Suprapubic skin (tissue), 4 donors: ENCODE data around the gene ZFYVE28. TPM values are rescaled to one million over a fixed set of nuclear protein-coding genes. Genes with fewer than 3 reads are reported as not detected.

Source experiments
- DNase-seq, 2 donors: peaks; one replicate each; pipeline ENCODE4 v3.0.0-alpha.2; 2019; ENCODE audit warnings: low spot score in 2 of 2
- H3K27ac ChIP-seq: fragments of 200-600 bp; sonication (generic); one replicate; pipeline ENCODE4 v1.5.1; 2019
- H3K27me3 ChIP-seq: fragments of 200-600 bp; sonication (generic); one replicate; pipeline ENCODE4 v1.5.1; 2019
- H3K36me3 ChIP-seq: fragments of 200-600 bp; sonication (generic); one replicate; pipeline ENCODE4 v1.5.1; 2019
- H3K4me1 ChIP-seq: fragments of 200-600 bp; sonication (generic); one replicate; pipeline ENCODE4 v1.5.1; 2019
- H3K4me3 ChIP-seq: fragments of 200-600 bp; sonication (generic); one replicate; pipeline ENCODE4 v1.5.1; 2019; ENCODE audit warnings: mild to moderate bottlenecking
- H3K9me3 ChIP-seq: fragments of 200-600 bp; sonication (generic); one replicate; pipeline ENCODE4 v1.5.1; 2019
- CTCF ChIP-seq, 2 donors: fragments of 200-600 bp in 1 of 2; fragments of 450-650 bp in 1 of 2; sonication (generic) in 1 of 2; IDR thresholded peaks; one replicate each; pipeline ENCODE4 v1.5.1; 2016 to 2019; ENCODE audit warnings: antibody characterized with exemption in 2 of 2, mild to moderate bottlenecking in 1 of 2, moderate library complexity in 1 of 2
- EP300 ChIP-seq: sonication (generic); formaldehyde crosslinking; IDR thresholded peaks from one replicate; pipeline ENCODE4 v1.6.1; 2017; ENCODE audit warnings: antibody characterized with exemption
- POLR2A ChIP-seq, 2 donors: fragments of 450-650 bp; IDR thresholded peaks; one replicate each; pipeline ENCODE4 v1.6.1; 2017; ENCODE audit warnings: antibody characterized with exemption in 2 of 2, mild to moderate bottlenecking in 2 of 2, moderate library complexity in 2 of 2
- POLR2AphosphoS5 ChIP-seq, 3 donors: sonication (generic); formaldehyde crosslinking; IDR thresholded peaks; one replicate each; pipeline ENCODE4 v1.6.1; 2017; ENCODE audit warnings: antibody characterized with exemption in 3 of 3
- WGBS: methylation state at CpG from one replicate; pipeline ENCODE4 v1.1.5; 2018; 5-methylcytosine and 5-hydroxymethylcytosine counted together
- total RNA-seq, 4 donors: library from RNA; depleted of rRNA; stranded (reverse); fragments of >200 nt; gene quantifications; one replicate each; pipeline ENCODE4 v1.1.0, GENCODE V29; 2016

ZFYVE28 gene
- total RNA-seq, 4 donors from 2014 or later = 7.6 to 21.3 (median 9.9) TPM

- Histone ChIP-seq H3K4me3 (no peak overlapping the region), H3K27ac (no peak overlapping the region), H3K4me1 (no peaks in the 10 kb centered on the region), H3K27me3 (no peaks in the 10 kb centered on the region), H3K9me3 (no peaks in the 10 kb centered on the region), H3K36me3 (peaks cover 5% of the 10 kb centered on the region)
- WGBS = 96% methylated on average over 3 of the region's 31 CpGs
- TF ChIP-seq POLR2AphosphoS5 (IDR thresholded peaks at IDR 0.05) (no peak), CTCF (IDR thresholded peaks at IDR 0.05) (no peak), EP300 (no peak), POLR2A (IDR thresholded peaks at IDR 0.05) (no peak)
- peak in 1 of 2 donors; percentile 74 for DNase-seq
Observed at GRCh38 chr4:2303686-2304320, 114.6 kb downstream of the ZFYVE28 start.

GRCh38 chr4:2303121-2303685, 115.2 kb downstream of the ZFYVE28 start:
- Histone ChIP-seq H3K4me1 (no peaks in the 10 kb centered on the region), H3K9me3 (no peaks in the 10 kb centered on the region), H3K27me3 (no peaks in the 10 kb centered on the region), H3K4me3 (no peak overlapping the region), H3K36me3 (peaks cover 5% of the 10 kb centered on the region), H3K27ac (no peak overlapping the region)
- 93% methylated on average over 18 of the region's 19 CpGs for WGBS
- no peak for TF ChIP-seq POLR2A (IDR thresholded peaks at IDR 0.05)
- no peak for TF ChIP-seq CTCF (IDR thresholded peaks at IDR 0.05)
- TF ChIP-seq POLR2AphosphoS5 (IDR thresholded peaks at IDR 0.05) = no peak
- TF ChIP-seq EP300 = no peak
- DNase-seq = peak in 1 of 2 donors; percentile 68

- no peak for DNase-seq
- H3K9me3 ChIP-seq = no peaks in the 10 kb centered on the region
- H3K4me1 ChIP-seq = no peaks in the 10 kb centered on the region
- WGBS = 92% methylated on average over 28 of the region's 28 CpGs
- H3K4me3 ChIP-seq = no peak overlapping the region
- TF ChIP-seq EP300 = no peak
- no peak for TF ChIP-seq POLR2AphosphoS5 (IDR thresholded peaks at IDR 0.05)
- TF ChIP-seq POLR2A (IDR thresholded peaks at IDR 0.05) = no peak
- H3K36me3 ChIP-seq = peaks cover 5% of the 10 kb centered on the region
- H3K27ac ChIP-seq = no peak overlapping the region
- H3K27me3 ChIP-seq = no peaks in the 10 kb centered on the region
Observed at GRCh38 chr4:2302387-2303119, 115.9 kb downstream of the ZFYVE28 start.

GRCh38 chr4:2301806-2302205, 116.6 kb downstream of the ZFYVE28 start:
- Histone ChIP-seq H3K36me3 (peaks cover 5% of the 10 kb centered on the region), H3K9me3 (no peaks in the 10 kb centered on the region), H3K27ac (no peak overlapping the region), H3K4me3 (no peak overlapping the region), H3K27me3 (no peaks in the 10 kb centered on the region), H3K4me1 (no peaks in the 10 kb centered on the region)
- TF ChIP-seq POLR2AphosphoS5 (IDR thresholded peaks at IDR 0.05) = no peak
- TF ChIP-seq EP300 = no peak
- no peak for TF ChIP-seq CTCF (IDR thresholded peaks at IDR 0.05)
- no peak for TF ChIP-seq POLR2A (IDR thresholded peaks at IDR 0.05)
- no peak for DNase-seq
- 65% methylated on average over 19 of the region's 19 CpGs for WGBS

GRCh38 chr4:2301225-2301642, 117.2 kb downstream of the ZFYVE28 start:
- WGBS = 77% methylated on average over 13 of the region's 14 CpGs
- Histone ChIP-seq H3K36me3 (peaks cover 5% of the 10 kb centered on the region), H3K4me3 (no peak overlapping the region), H3K9me3 (no peaks in the 10 kb centered on the region), H3K27ac (no peak overlapping the region), H3K4me1 (no peaks in the 10 kb centered on the region), H3K27me3 (no peaks in the 10 kb centered on the region)
- TF ChIP-seq CTCF (IDR thresholded peaks at IDR 0.05) (no peak), EP300 (no peak), POLR2A (IDR thresholded peaks at IDR 0.05) (no peak), POLR2AphosphoS5 (IDR thresholded peaks at IDR 0.05) (no peak)
- DNase-seq = no peak
